ENCODE results near the gene THBS1.

The THBS1 gene

GRCh38 chr15:39593656-39594445, 13.0 kb downstream of the THBS1 start:
- TF ChIP-seq EZH2phosphoT487 (conservative IDR thresholded peaks at IDR 0.05; ENCODE audit: low read length) (no peak), CTCF (IDR thresholded peaks at IDR 0.05; ENCODE audit: insufficient read depth, low read length, poor library complexity, severe bottlenecking) (no peak)

GRCh38 chr15:39594446-39595337, 13.8 kb downstream of the THBS1 start:
- Histone ChIP-seq H3K79me2 (ENCODE audit: insufficient read depth, low read length) (no peaks in the 10 kb centered on the region), H3K9ac (ENCODE audit: low read length) (no peak overlapping the region), H3F3A (ENCODE audit: insufficient read depth) (no peaks in the 10 kb centered on the region), H3K9me3 (ENCODE audit: insufficient read depth, low read length) (no peaks in the 10 kb centered on the region), H3K36me3 (ENCODE audit: low read length) (no peaks in the 10 kb centered on the region), H4K20me1 (ENCODE audit: low read depth, low read length) (no peaks in the 10 kb centered on the region), H3K4me3 (ENCODE audit: insufficient read depth, low read length, poor library complexity, severe bottlenecking) (no peak overlapping the region), H3K4me2 (ENCODE audit: low read depth, low read length, poor library complexity, severe bottlenecking) (no peak overlapping the region), H2AFZ (ENCODE audit: low read depth, low read length, severe bottlenecking) (no peak overlapping the region), H3K27me3 (ENCODE audit: low read length) (no peaks in the 10 kb centered on the region), H3K27ac (ENCODE audit: low read depth, low read length) (no peak overlapping the region), H3K9me2 (replicated peaks; ENCODE audit: insufficient read depth, low read length) (no peaks in the 10 kb centered on the region)
- TF ChIP-seq CTCF (IDR thresholded peaks at IDR 0.05; ENCODE audit: insufficient read depth, low read length, poor library complexity, severe bottlenecking) (no peak), EZH2phosphoT487 (conservative IDR thresholded peaks at IDR 0.05; ENCODE audit: low read length) (no peak)

More at GRCh38 chr15:39593656-39594445, 13.0 kb downstream of the THBS1 start:
- H3K9me3 ChIP-seq (ENCODE audit: insufficient read depth, low read length) = no peaks in the 10 kb centered on the region
- H3K79me2 ChIP-seq (ENCODE audit: insufficient read depth, low read length) = no peaks in the 10 kb centered on the region
- no peak overlapping the region for H3K4me2 ChIP-seq (ENCODE audit: low read depth, low read length, poor library complexity, severe bottlenecking)
- H3K9me2 ChIP-seq (replicated peaks; ENCODE audit: insufficient read depth, low read length) = no peaks in the 10 kb centered on the region
- H4K20me1 ChIP-seq (ENCODE audit: low read depth, low read length) = no peaks in the 10 kb centered on the region
- no peak overlapping the region for H3K27ac ChIP-seq (ENCODE audit: low read depth, low read length)
- H3K9ac ChIP-seq (ENCODE audit: low read length) = no peak overlapping the region
- no peaks in the 10 kb centered on the region for H3F3A ChIP-seq (ENCODE audit: insufficient read depth)
- H3K36me3 ChIP-seq (ENCODE audit: low read length) = no peaks in the 10 kb centered on the region
- H3K4me3 ChIP-seq (ENCODE audit: insufficient read depth, low read length, poor library complexity, severe bottlenecking) = no peak overlapping the region
- no peak overlapping the region for H2AFZ ChIP-seq (ENCODE audit: low read depth, low read length, severe bottlenecking)
- H3K27me3 ChIP-seq (ENCODE audit: low read length) = no peaks in the 10 kb centered on the region

- H3K4me3 ChIP-seq (ENCODE audit: insufficient read depth, low read length, poor library complexity, severe bottlenecking) = no peak overlapping the region
- no peak for TF ChIP-seq EZH2phosphoT487 (conservative IDR thresholded peaks at IDR 0.05; ENCODE audit: low read length)
- TF ChIP-seq CTCF (IDR thresholded peaks at IDR 0.05; ENCODE audit: insufficient read depth, low read length, poor library complexity, severe bottlenecking) = no peak
- H3K9ac ChIP-seq (ENCODE audit: low read length) = no peak overlapping the region
- no peaks in the 10 kb centered on the region for H3K36me3 ChIP-seq (ENCODE audit: low read length)
- H3K4me2 ChIP-seq (ENCODE audit: low read depth, low read length, poor library complexity, severe bottlenecking) = no peak overlapping the region
- H3K9me3 ChIP-seq (ENCODE audit: insufficient read depth, low read length) = no peaks in the 10 kb centered on the region
- H2AFZ ChIP-seq (ENCODE audit: low read depth, low read length, severe bottlenecking) = no peak overlapping the region
- H3K27ac ChIP-seq (ENCODE audit: low read depth, low read length) = no peak overlapping the region
- no peaks in the 10 kb centered on the region for H3F3A ChIP-seq (ENCODE audit: insufficient read depth)
- H3K27me3 ChIP-seq (ENCODE audit: low read length) = no peaks in the 10 kb centered on the region
- H4K20me1 ChIP-seq (ENCODE audit: low read depth, low read length) = no peaks in the 10 kb centered on the region
- no peaks in the 10 kb centered on the region for H3K9me2 ChIP-seq (replicated peaks; ENCODE audit: insufficient read depth, low read length)
- no peaks in the 10 kb centered on the region for H3K79me2 ChIP-seq (ENCODE audit: insufficient read depth, low read length)
These were observed 14.7 kb downstream of the THBS1 start for GRCh38 chr15:39595338-39596221.

All from SU-DHL-6 (cell line).